ENCODE data around the gene MLANA. TPM values are rescaled to one million over a fixed set of nuclear protein-coding genes. Genes with fewer than 3 reads are reported as not detected.

The MLANA gene
- total RNA-seq, 1 donor from 2014 or later, result not detected

GRCh38 chr9:5939530-5939929, 48.8 kb downstream of the MLANA start:
- no peak overlapping the region for H3K27ac Mint-ChIP-seq
- no peaks in the 10 kb centered on the region for H3K36me3 Mint-ChIP-seq (ENCODE audit: low read depth)
- H3K4me3 Mint-ChIP-seq, result no peak overlapping the region
- no peak for TF ChIP-seq CTCF (IDR thresholded peaks at IDR 0.05)
- CTCF ChIA-PET, result no interaction called here
- ATAC-seq (ENCODE audit: low read depth), result no peak
- intact Hi-C loops (cut with micrococcal nuclease), result no loop called here
- no peaks in the 10 kb centered on the region for H3K4me1 Mint-ChIP-seq
- no peaks in the 10 kb centered on the region for H3K9me3 Mint-ChIP-seq
- no peak for DNase-seq
- no peaks in the 10 kb centered on the region for H3K27me3 Mint-ChIP-seq
- POLR2A ChIA-PET, result no interaction called here

GRCh38 chr9:5941214-5941613, 50.5 kb downstream of the MLANA start:
- intact Hi-C loops (cut with micrococcal nuclease), result loop anchor here (5.0 kb wide), 1 partner anchor 36 kb away; no protein-coding TSS in a partner anchor
- Mint-ChIP-seq H3K36me3 (ENCODE audit: low read depth) (no peaks in the 10 kb centered on the region), H3K27me3 (no peaks in the 10 kb centered on the region), H3K27ac (no peak overlapping the region), H3K9me3 (no peaks in the 10 kb centered on the region), H3K4me1 (no peaks in the 10 kb centered on the region), H3K4me3 (no peak overlapping the region)
- no peak for TF ChIP-seq CTCF (IDR thresholded peaks at IDR 0.05)
- CTCF ChIA-PET, result no interaction called here
- DNase-seq (no peak), ATAC-seq (ENCODE audit: low read depth) (no peak)
- POLR2A ChIA-PET, result no interaction called here

- intact Hi-C loops (cut with micrococcal nuclease), result no loop called here
- DNase-seq, result no peak
- CTCF ChIA-PET, result no interaction called here
- no peak for ATAC-seq (ENCODE audit: low read depth)
- Mint-ChIP-seq H3K4me3 (no peak overlapping the region), H3K27ac (no peak overlapping the region), H3K4me1 (peaks cover 11% of the 10 kb centered on the region), H3K27me3 (no peaks in the 10 kb centered on the region), H3K36me3 (ENCODE audit: low read depth) (no peaks in the 10 kb centered on the region), H3K9me3 (no peaks in the 10 kb centered on the region)
- TF ChIP-seq CTCF (IDR thresholded peaks at IDR 0.05), result no peak
- POLR2A ChIA-PET, result no interaction called here
Observed at GRCh38 chr9:5945112-5945511, 54.4 kb downstream of the MLANA start.

- CTCF ChIA-PET, result no interaction called here
- TF ChIP-seq CTCF (IDR thresholded peaks at IDR 0.05), result no peak
- ATAC-seq (ENCODE audit: low read depth), result no peak
- no peak for DNase-seq
- Mint-ChIP-seq H3K36me3 (ENCODE audit: low read depth) (no peaks in the 10 kb centered on the region), H3K4me1 (peaks cover 11% of the 10 kb centered on the region), H3K27ac (no peak overlapping the region), H3K9me3 (no peaks in the 10 kb centered on the region), H3K4me3 (no peak overlapping the region), H3K27me3 (no peaks in the 10 kb centered on the region)
- intact Hi-C loops (cut with micrococcal nuclease), result no loop called here
- POLR2A ChIA-PET, result no interaction called here
Observed at GRCh38 chr9:5947912-5948311, 57.2 kb downstream of the MLANA start.

- Mint-ChIP-seq H3K36me3 (ENCODE audit: low read depth) (peaks cover 3% of the 10 kb centered on the region), H3K9me3 (no peaks in the 10 kb centered on the region), H3K4me1 (peaks cover 11% of the 10 kb centered on the region), H3K27ac (no peak overlapping the region), H3K4me3 (peak overlapping the region; percentile 7), H3K27me3 (no peaks in the 10 kb centered on the region)
- ATAC-seq (ENCODE audit: low read depth) (peak; percentile 34), DNase-seq (no peak)
- CTCF ChIA-PET, result no interaction called here
- POLR2A ChIA-PET, result interaction anchor here (0.5 kb wide), 1 partner anchor 807 kb away, joined by 3 read pairs; no protein-coding TSS in a partner anchor
- intact Hi-C loops (cut with micrococcal nuclease), result no loop called here
- no peak for TF ChIP-seq CTCF (IDR thresholded peaks at IDR 0.05)
Observed at GRCh38 chr9:5949103-5949699, 58.5 kb downstream of the MLANA start.
